CD4-positive, alpha-beta T cell treated with Interleukin-21 for 1 hour (primary cell): ENCODE results near the gene WWTR1.

Experiments used
- DNase-seq: peaks from one replicate; pipeline ENCODE4 v3.0.0-alpha.2; 2020

The WWTR1 gene

DNA sequence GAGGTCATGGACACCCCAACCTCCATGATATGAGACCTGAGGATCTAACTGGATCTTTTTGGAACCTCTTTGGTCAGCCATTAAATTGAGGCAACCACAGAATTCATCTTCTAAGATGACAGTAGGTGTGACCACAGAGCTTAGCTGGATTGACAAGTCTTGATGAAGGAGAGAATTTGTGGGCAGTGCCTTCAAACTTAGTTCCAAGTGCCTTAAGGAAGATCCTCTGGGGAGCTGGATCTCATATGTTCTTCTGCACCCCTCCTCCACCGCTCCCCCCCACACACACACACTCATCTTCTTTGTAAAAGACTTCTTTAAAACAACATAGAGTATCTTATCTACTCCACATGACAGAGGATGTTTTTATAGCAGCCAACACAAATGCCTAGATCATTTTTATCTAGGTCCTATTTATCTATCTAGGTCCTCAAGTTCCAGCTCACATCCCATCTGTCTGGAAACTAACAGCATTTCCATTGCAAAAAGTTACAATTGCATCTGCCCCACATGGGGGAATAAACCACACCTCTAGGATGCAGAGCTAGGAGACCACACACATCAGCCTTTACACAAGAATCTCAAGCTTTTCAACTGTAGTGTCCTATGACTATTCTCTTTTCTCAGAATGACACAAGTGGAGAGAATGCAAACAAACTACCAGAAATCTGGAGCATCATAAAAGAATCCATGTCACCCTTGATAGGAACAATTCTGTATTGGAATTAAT, 37.4 kb downstream of the WWTR1 start:
- DNase-seq = no peak

DNA sequence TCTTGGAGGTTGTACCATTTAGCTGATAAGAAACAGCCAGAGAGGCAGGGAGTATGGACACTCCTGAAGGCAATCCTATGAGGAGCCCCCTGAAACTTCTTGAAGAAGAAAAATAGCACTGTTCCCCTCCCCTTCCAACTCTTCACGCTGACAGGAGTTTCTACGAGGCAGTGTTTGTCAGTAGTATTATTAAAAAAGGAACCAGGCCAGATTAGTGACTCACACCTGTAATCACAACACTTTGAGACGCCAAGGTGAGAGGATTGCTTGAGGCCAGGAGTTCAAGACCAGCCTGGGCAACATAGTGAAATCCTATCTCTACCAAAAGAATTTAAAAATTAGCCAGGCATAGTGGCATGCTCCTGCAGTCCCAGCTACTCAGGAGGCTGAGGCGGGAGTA, 38.7 kb downstream of the WWTR1 start:
- no peak for DNase-seq

DNA sequence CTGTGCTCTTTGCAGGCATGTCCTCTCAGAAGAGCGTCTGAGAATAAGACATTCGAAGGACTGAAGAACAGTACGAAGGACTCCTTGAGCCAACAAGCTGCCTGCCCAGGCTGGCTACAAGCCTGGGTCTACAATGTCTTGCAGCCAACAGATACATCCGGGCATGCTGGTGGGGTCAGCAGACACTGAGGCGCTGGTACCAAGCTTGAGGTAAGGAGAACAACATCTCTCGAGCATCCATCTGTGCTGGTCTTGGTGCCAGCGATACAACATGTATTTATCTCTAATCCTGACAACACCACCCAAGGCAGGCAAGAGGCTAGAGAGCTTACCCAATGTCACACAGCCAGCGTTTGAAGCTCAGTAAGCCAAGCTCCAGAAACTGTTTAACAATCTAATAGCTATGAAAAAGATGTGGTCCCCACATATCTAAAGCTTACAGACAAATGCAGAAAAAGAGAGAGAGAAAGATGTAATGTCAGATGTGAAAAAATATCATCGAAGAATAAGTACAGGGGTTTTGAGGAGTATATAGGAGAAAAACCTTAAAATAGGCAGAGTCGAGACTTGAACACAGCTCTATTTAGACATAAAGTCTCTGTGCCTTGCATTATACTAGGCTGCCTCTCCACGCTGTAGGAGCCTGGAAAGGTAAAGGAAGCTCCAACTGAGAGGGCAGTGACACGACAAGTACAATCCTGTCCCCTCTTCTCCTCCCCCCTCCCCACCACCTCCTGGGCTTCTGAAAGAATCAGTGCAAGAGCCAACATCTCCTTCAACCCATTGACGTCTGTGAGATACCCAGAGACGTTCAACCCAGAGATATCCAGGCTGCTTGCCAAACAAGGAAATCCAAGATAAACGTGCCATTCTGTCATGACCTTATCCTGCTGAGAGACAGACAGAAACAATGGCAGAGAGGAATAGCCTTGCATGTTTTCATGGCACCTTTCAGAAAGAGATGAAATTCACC, 39.4 kb downstream of the WWTR1 start:
- DNase-seq = no peak

DNA sequence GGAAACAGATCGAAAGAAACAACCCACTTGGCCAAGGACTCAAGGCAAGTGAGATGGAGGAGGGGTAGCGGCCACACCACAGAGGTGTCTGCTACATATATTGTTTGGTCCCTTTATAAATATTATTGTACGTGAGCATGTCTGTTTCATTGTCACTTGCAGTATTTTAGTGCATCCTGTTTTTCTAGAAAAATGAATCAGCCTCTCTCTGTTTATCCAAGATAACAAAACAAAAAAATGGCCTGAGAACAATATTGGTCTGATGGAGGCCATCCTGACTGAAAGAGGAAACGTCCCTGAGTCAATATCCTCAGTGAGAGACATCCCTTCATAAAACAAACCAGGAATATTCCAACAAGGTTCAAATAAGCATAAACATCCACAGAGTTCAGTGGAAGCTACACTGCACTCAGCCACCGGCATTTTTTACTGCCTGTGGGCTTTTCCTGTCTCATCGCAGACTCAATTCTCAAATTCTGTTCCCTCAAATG, 42.0 kb downstream of the WWTR1 start:
- DNase-seq = no peak

- DNase-seq = no peak
Observed at GRCh38 chr3:149613988-149614387, 43.8 kb downstream of the WWTR1 start.

- no peak for DNase-seq
Observed at GRCh38 chr3:149612456-149612855, 45.4 kb downstream of the WWTR1 start.

DNA sequence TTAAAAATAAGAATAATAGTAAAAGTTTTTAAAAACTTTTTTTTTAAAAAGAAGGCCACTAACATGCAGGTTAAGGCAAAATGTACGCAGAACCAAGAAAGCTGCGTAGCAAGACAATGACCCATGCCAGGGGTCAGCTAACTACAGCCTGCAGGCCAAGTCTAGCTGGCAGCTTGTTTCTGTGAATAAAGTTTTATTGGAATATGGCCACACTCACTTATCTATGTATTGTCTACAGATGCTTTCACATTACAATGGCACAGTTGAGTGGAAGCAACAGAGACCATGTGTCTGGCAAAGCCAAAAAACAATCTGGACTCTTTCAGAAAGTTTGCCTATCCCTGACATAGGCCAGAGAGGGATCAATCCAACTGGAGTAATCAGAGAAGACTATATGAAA, 46.7 kb downstream of the WWTR1 start:
- DNase-seq = no peak

DNA sequence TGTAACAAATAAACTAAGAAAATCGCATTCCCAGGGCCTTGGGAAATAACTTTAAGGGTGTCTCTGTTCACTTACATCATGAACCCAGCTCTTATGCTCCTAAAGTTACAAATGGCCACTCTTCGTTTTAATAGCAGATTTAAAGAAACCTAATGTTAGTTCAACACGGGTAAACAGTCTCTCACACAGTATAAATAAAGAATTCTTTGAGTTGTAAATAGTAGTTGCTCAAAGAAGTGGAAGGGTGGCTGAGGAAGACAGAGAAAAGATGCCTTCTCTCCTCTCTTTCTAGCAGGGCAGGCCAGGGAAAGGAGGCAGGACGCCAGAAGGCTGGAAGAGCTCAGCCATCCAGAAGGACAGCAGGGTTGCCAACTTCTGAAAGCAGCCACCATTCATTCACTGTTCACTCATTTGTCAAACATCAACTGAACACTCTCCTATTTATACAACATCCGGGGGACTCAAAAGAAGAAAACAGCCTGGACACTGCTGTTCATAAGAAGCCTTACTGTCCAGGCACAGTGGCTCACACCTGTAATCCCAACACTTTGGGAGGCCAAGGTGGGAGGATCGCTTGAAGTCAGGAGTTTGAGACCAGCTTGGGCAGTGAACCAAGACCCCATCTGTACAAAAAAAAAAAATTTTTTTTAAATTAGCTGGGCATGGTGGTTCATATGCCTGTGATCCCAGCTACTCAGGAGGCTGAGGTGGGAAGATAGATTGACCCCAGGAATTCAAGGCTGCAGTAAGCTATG, 47.3 kb downstream of the WWTR1 start:
- no peak for DNase-seq

- DNase-seq = no peak
Observed at GRCh38 chr3:149609595-149609994, 48.2 kb downstream of the WWTR1 start.

DNA sequence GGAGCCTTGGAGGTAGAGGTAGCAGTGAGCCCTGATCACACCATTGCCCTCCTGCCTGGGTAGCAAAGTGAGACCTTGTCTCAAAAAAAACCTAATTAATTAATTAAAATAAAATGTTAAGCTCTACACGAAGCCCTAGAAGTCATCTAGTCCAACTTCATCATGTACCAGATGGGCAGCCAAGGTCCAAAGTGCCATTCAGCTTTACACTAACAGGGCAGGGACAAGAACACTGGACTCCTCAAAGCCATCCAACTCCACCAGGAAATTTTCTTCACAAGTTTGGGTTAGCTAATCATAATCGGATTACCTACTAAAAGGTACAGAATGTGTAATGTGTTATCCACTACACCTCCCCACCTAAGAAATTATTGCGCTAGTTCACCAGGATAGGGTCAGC, 48.8 kb downstream of the WWTR1 start:
- DNase-seq = no peak

GRCh38 chr3:149605902-149606301, 51.9 kb downstream of the WWTR1 start:
- no peak for DNase-seq

GRCh38 chr3:149604125-149604875, 53.5 kb downstream of the WWTR1 start:
- DNase-seq = no peak

GRCh38 chr3:149603126-149604074, 54.4 kb downstream of the WWTR1 start:
- DNase-seq = no peak

- DNase-seq = no peak
Observed at GRCh38 chr3:149600634-149601033, 57.2 kb downstream of the WWTR1 start.

- DNase-seq = no peak
Observed at GRCh38 chr3:149599236-149599635, 58.6 kb downstream of the WWTR1 start.

GRCh38 chr3:149596134-149596770, 61.6 kb downstream of the WWTR1 start:
- DNase-seq = no peak

DNA sequence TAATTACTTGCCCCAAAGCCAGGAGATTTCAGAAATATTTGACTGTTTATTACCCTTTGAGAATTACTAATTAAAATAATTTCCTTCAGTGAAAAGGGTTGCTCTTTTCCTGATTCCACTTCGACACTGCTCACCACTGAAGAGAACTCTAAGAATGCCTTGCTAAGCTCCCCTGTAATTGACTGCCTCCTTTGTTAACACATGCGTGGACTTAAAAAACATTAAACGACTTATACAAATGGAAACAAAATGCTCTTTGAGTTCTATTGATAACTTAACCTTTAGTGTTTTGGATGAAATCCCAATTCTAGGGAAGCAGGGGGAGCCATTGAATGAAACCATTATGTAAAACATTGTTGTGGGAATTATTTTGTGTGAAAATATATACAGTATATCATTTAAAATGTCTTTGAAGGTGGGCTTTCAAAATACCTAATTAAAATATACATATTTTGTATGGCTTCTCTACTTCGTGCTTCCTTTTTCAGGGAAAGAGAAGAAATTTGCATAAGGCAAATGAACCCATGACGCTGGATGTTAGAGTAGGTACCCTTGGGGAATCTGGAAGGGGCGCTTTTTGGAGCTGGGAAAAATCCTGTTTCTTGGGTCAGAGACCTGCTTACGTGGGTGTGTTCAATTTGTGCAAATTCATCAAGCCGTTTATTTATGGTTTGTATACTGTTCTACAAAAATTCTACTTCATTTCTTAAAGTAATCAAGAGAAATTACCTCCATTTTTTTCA, 64.2 kb downstream of the WWTR1 start:
- no peak for DNase-seq

DNA sequence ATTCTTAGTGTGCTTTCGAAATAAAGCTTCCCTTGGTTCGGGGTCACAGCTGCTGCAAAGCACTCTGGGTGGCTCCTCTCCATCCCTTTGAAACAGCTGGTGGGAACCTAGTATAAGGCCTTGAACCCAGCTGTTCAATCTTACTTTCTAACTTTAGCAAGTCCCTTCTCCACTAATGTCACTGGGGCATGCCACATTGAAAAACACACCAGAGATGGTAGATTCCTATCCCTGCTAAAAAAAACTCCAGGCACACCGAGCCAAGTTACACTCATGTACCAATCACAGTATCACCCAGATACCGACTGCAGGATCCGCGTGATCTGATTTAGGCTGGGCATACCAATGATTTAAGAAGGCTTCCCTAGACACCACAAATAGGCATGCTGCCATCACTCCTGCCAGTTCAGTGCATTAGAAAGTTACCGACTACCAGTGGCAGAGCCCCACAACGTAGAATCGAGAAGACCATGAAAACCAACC, 65.0 kb downstream of the WWTR1 start:
- no peak for DNase-seq

DNA sequence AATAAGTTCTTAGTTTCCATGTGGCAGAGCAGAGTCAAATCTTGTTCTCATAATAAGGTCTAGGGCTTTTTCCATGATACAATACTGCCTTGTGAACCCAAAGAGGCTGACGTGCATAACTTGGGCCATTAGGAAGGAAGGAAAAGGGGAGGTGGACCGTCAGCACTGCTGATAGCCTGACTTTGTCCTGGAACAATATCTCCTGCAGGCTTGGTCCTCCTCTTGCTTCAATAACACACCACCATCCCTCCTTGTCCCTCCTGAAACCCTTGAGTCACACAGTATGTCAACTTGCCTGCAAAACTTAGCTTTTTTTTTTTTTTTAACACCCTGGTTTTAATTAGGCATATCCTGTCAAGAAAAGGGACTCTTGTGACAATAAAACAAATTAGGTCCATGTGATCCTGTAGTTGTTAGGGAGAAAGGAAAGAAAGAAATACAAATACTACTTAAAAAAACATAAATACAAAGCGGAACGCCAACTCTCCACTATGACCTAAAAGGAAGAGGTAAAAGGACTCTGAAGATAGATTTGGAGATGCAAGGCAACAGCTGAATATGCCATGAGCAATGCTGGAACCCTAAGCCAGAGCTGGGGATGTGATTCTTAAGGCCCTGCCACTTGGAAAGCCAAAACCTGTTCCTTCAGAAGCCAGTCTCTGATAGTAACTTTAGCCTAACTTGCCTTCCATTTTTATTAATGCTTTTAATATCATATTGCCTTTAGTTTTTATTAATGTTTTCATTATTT, 67.0 kb downstream of the WWTR1 start:
- DNase-seq = no peak
